OCI-LY3 (cell line): ENCODE data around the gene L3MBTL4.
"Not testable (repeated sequence)": the region's sequence is repeated elsewhere in the genome, so short reads cannot be mapped to it uniquely, and the experiment has no call there.

Experiments
- H2AFZ ChIP-seq: fragments of 200-600, 300-600 bp; shearing (Covaris generic); 2 replicates; pipeline ENCODE4 v1.6.0; 2014; ENCODE audit warnings: antibody characterized with exemption, low read depth, low read length
- H3K27ac ChIP-seq: fragments of 200-600, 300-600 bp; sonication (generic); 2 replicates; pipeline ENCODE4 v1.5.1; 2014; ENCODE audit warnings: mild to moderate bottlenecking, low read length, moderate library complexity, mixed read lengths
- H3K27me3 ChIP-seq: fragments of 200-600, 300-600 bp; sonication (generic); 2 replicates; pipeline ENCODE4 v1.6.1; 2014; ENCODE audit warnings: low read depth, low read length, mixed read lengths
- H3K36me3 ChIP-seq: fragments of 200-600, 300-600 bp; sonication (generic); replicated peaks from 2 replicates; pipeline ENCODE3; 2014; ENCODE audit warnings: low read depth, low read length, mixed read lengths
- H3K4me1 ChIP-seq: fragments of 300-600, 200-600 bp; sonication (generic); 2 replicates; pipeline ENCODE4 v1.6.1; 2014; ENCODE audit warnings: low read length, mixed read lengths
- H3K4me2 ChIP-seq: fragments of 200-600, 300-600 bp; sonication (generic); 2 replicates; pipeline ENCODE4 v1.6.1; 2014; ENCODE audit warnings: low read length, mixed read lengths
- H3K4me3 ChIP-seq: fragments of 300-600, 200-600 bp; sonication (generic); 2 replicates; pipeline ENCODE4 v1.5.1; 2014; ENCODE audit warnings: antibody characterized with exemption, mild to moderate bottlenecking, low read length, moderate library complexity
- H3K79me2 ChIP-seq: fragments of 300-600, 200-600 bp; shearing (Covaris generic); 2 replicates; pipeline ENCODE4 v1.6.1; 2014; ENCODE audit warnings: mild to moderate bottlenecking, low read length, mixed read lengths
- H3K9ac ChIP-seq: fragments of 300-600, 200-600 bp; shearing (Covaris generic); 2 replicates; pipeline ENCODE4 v1.6.0; 2014; ENCODE audit warnings: mild to moderate bottlenecking, low read length, moderate library complexity
- H3K9me3 ChIP-seq: fragments of 200-600, 300-600 bp; shearing (Covaris generic); 2 replicates; pipeline ENCODE4 v1.6.1; 2014; ENCODE audit warnings: low read length, mixed read lengths; ENCODE audit not compliant: insufficient read depth
- H4K20me1 ChIP-seq: fragments of 200-600, 300-600 bp; sonication (generic); 2 replicates; pipeline ENCODE4 v1.6.1; 2016; ENCODE audit warnings: low read length, mixed read lengths; ENCODE audit not compliant: insufficient read depth
- CTCF ChIP-seq: fragments of 200-600, 300-600 bp; sonication (generic); IDR thresholded peaks from 2 replicates; pipeline ENCODE4 v1.5.1; 2014; ENCODE audit warnings: antibody characterized with exemption, low read length, low read depth
- EZH2phosphoT487 ChIP-seq: fragments of 200-600 bp; shearing (Covaris generic); IDR thresholded peaks from 2 replicates; pipeline ENCODE4 v1.6.1; 2018; ENCODE audit warnings: antibody characterized with exemption, mixed run types, low read depth

The L3MBTL4 gene

GRCh38 chr18:6086731-6087130 is 328.0 kb downstream of the L3MBTL4 start:
- Histone ChIP-seq H3K4me2 (no peak overlapping the region), H3K27me3 (no peaks in the 10 kb centered on the region), H3K4me1 (no peaks in the 10 kb centered on the region), H3K36me3 (no peaks in the 10 kb centered on the region), H3K9me3 (no peaks in the 10 kb centered on the region), H2AFZ (no peak overlapping the region), H4K20me1 (no peaks in the 10 kb centered on the region), H3K27ac (no peak overlapping the region), H3K4me3 (no peak overlapping the region), H3K79me2 (no peaks in the 10 kb centered on the region), H3K9ac (no peak overlapping the region)
- TF ChIP-seq EZH2phosphoT487: no peak
- no peak for TF ChIP-seq CTCF

GRCh38 chr18:6079406-6079805 is 335.3 kb downstream of the L3MBTL4 start:
- no peaks in the 10 kb centered on the region for H3K36me3 ChIP-seq
- no peaks in the 10 kb centered on the region for H3K9me3 ChIP-seq
- no peak overlapping the region for H3K4me3 ChIP-seq
- H3K4me1 ChIP-seq: no peaks in the 10 kb centered on the region
- no peaks in the 10 kb centered on the region for H3K27me3 ChIP-seq
- H3K9ac ChIP-seq: no peak overlapping the region
- H2AFZ ChIP-seq: no peak overlapping the region
- no peaks in the 10 kb centered on the region for H3K79me2 ChIP-seq
- H3K27ac ChIP-seq: no peak overlapping the region
- no peak overlapping the region for H3K4me2 ChIP-seq
- no peaks in the 10 kb centered on the region for H4K20me1 ChIP-seq
- TF ChIP-seq CTCF: no peak
- no peak for TF ChIP-seq EZH2phosphoT487

GRCh38 chr18:6078877-6079276 is 335.8 kb downstream of the L3MBTL4 start:
- no peaks in the 10 kb centered on the region for H4K20me1 ChIP-seq
- H3K4me3 ChIP-seq: no peak overlapping the region
- no peak overlapping the region for H2AFZ ChIP-seq
- no peak overlapping the region for H3K9ac ChIP-seq
- H3K79me2 ChIP-seq: no peaks in the 10 kb centered on the region
- H3K27ac ChIP-seq: no peak overlapping the region
- H3K27me3 ChIP-seq: no peaks in the 10 kb centered on the region
- H3K4me2 ChIP-seq: no peak overlapping the region
- no peaks in the 10 kb centered on the region for H3K36me3 ChIP-seq
- H3K4me1 ChIP-seq: no peaks in the 10 kb centered on the region
- H3K9me3 ChIP-seq: no peaks in the 10 kb centered on the region
- TF ChIP-seq EZH2phosphoT487 (no peak), CTCF (no peak)

GRCh38 chr18:6072423-6072822 is 342.3 kb downstream of the L3MBTL4 start:
- not testable (repeated sequence) for H3K4me2 ChIP-seq, H3K27ac ChIP-seq, H3K4me3 ChIP-seq

GRCh38 chr18:6069539-6069938 is 345.2 kb downstream of the L3MBTL4 start:
- H3K36me3 ChIP-seq: no peaks in the 10 kb centered on the region
- no peaks in the 10 kb centered on the region for H3K79me2 ChIP-seq
- no peaks in the 10 kb centered on the region for H3K27me3 ChIP-seq
- H2AFZ ChIP-seq: no peak overlapping the region
- H3K27ac ChIP-seq: no peak overlapping the region
- H3K4me2 ChIP-seq: no peak overlapping the region
- no peaks in the 10 kb centered on the region for H4K20me1 ChIP-seq
- TF ChIP-seq CTCF (no peak), EZH2phosphoT487 (no peak)
- no peaks in the 10 kb centered on the region for H3K9me3 ChIP-seq
- no peak overlapping the region for H3K9ac ChIP-seq
- H3K4me3 ChIP-seq: no peak overlapping the region
- H3K4me1 ChIP-seq: no peaks in the 10 kb centered on the region

More at GRCh38 chr18:6072423-6072822, 342.3 kb downstream of the L3MBTL4 start:
- not testable (repeated sequence) for H3K9ac ChIP-seq, H4K20me1 ChIP-seq, H3K79me2 ChIP-seq, H2AFZ ChIP-seq, H3K9me3 ChIP-seq, H3K4me1 ChIP-seq, H3K36me3 ChIP-seq, H3K27me3 ChIP-seq
